ENCODE data around the gene TAP1.

- TF ChIP-seq CTCF (IDR thresholded peaks at IDR 0.05) (peak; percentile 87 to 94 (median 92)), POLR2AphosphoS5 (IDR thresholded peaks at IDR 0.05; ENCODE audit: insufficient read depth in 1 of 2, low read depth in 1 of 2) (peak in 1 of 2 donors; percentile 79), POLR2A (IDR thresholded peaks at IDR 0.05) (no peak)
Observed at GRCh38 chr6:32868257-32868788, 14.8 kb upstream of the TAP1 start.

All from vagina (tissue), 2 donors.